GM19452 (cell line): ENCODE results near the gene TMEM255B.
"Not testable (repeated sequence)": the region's sequence is repeated elsewhere in the genome, so short reads cannot be mapped to it uniquely, and the experiment has no call there.

ENCODE experiments used
- ATAC-seq: cut with Tn5 transposase; IDR thresholded peaks from one replicate; pipeline ENCODE4 v1.9.1; 2021; ENCODE audit not compliant: unreplicated experiment

The TMEM255B gene

GRCh38 chr13:113815151-113816058, 56.4 kb downstream of the TMEM255B start:
- no peak for ATAC-seq

GRCh38 chr13:113816254-113816929, 57.4 kb downstream of the TMEM255B start:
- ATAC-seq: no peak

- no peak for ATAC-seq
These were observed 58.2 kb downstream of the TMEM255B start for GRCh38 chr13:113816946-113817859.

- ATAC-seq: no peak
These were observed 59.0 kb downstream of the TMEM255B start for GRCh38 chr13:113817860-113818691.

GRCh38 chr13:113818700-113819295, 59.8 kb downstream of the TMEM255B start:
- no peak for ATAC-seq

GRCh38 chr13:113819341-113819730, 60.3 kb downstream of the TMEM255B start:
- ATAC-seq: no peak

- ATAC-seq: no peak
These were observed 61.0 kb downstream of the TMEM255B start for GRCh38 chr13:113819731-113820715.

GRCh38 chr13:113820813-113821651, 62.0 kb downstream of the TMEM255B start:
- ATAC-seq: no peak

- ATAC-seq: no peak
These were observed 62.8 kb downstream of the TMEM255B start for GRCh38 chr13:113821847-113822246.

- ATAC-seq: no peak
These were observed 63.2 kb downstream of the TMEM255B start for GRCh38 chr13:113822266-113822665.

- no peak for ATAC-seq
These were observed 64.1 kb downstream of the TMEM255B start for GRCh38 chr13:113822956-113823744.

- no peak for ATAC-seq
These were observed 64.7 kb downstream of the TMEM255B start for GRCh38 chr13:113823771-113824170.

GRCh38 chr13:113825841-113826240, 66.8 kb downstream of the TMEM255B start:
- ATAC-seq: no peak

GRCh38 chr13:113826446-113826845, 67.4 kb downstream of the TMEM255B start:
- ATAC-seq: not testable (repeated sequence)

GRCh38 chr13:113827021-113827420, 68.0 kb downstream of the TMEM255B start:
- no peak for ATAC-seq

GRCh38 chr13:113828282-113828825, 69.3 kb downstream of the TMEM255B start:
- ATAC-seq: no peak
